ENCODE results near the gene ZNF500.

ZNF500 gene

GRCh38 chr16:4713663-4714501 lies 53.1 kb downstream of the ZNF500 start:
- DNase-seq (ENCODE audit: extremely low read depth in 1 of 2, low read depth in 1 of 2) = no peak

GRCh38 chr16:4709481-4709880 lies 57.5 kb downstream of the ZNF500 start:
- no peak for DNase-seq (ENCODE audit: extremely low read depth in 1 of 2, low read depth in 1 of 2)

- DNase-seq (ENCODE audit: extremely low read depth in 1 of 2, low read depth in 1 of 2) = no peak
Observed at GRCh38 chr16:4706871-4707270, 60.1 kb downstream of the ZNF500 start.

- DNase-seq (ENCODE audit: extremely low read depth in 1 of 2, low read depth in 1 of 2) = no peak
Observed at GRCh38 chr16:4704913-4705312, 62.0 kb downstream of the ZNF500 start.

- DNase-seq (ENCODE audit: extremely low read depth in 1 of 2, low read depth in 1 of 2) = no peak
Observed at GRCh38 chr16:4704491-4704890, 62.5 kb downstream of the ZNF500 start.

- no peak for DNase-seq (ENCODE audit: extremely low read depth in 1 of 2, low read depth in 1 of 2)
Observed at GRCh38 chr16:4703906-4704305, 63.1 kb downstream of the ZNF500 start.

- DNase-seq (ENCODE audit: extremely low read depth in 1 of 2, low read depth in 1 of 2) = no peak
Observed at GRCh38 chr16:4702466-4702808, 64.5 kb downstream of the ZNF500 start.

GRCh38 chr16:4701791-4702465 lies 65.0 kb downstream of the ZNF500 start:
- no peak for DNase-seq (ENCODE audit: extremely low read depth in 1 of 2, low read depth in 1 of 2)

- no peak for DNase-seq (ENCODE audit: extremely low read depth in 1 of 2, low read depth in 1 of 2)
Observed at GRCh38 chr16:4700997-4701743, 65.8 kb downstream of the ZNF500 start.

GRCh38 chr16:4700380-4700996 lies 66.5 kb downstream of the ZNF500 start:
- DNase-seq (ENCODE audit: extremely low read depth in 1 of 2, low read depth in 1 of 2) = peak in 1 of 2 donors; percentile 43

GRCh38 chr16:4699046-4699556 lies 67.9 kb downstream of the ZNF500 start:
- DNase-seq (ENCODE audit: extremely low read depth in 1 of 2, low read depth in 1 of 2) = no peak

GRCh38 chr16:4698321-4699045 lies 68.5 kb downstream of the ZNF500 start:
- DNase-seq (ENCODE audit: extremely low read depth in 1 of 2, low read depth in 1 of 2) = no peak

Data from stimulated activated CD8-positive, alpha-beta memory T cell treated with anti-CD3 and anti-CD28 coated beads, Interleukin-7, amount 100 ng/mL, for 48 hours (primary cell).